HG02798 (cell line): ENCODE measurements around the gene AHRR.
A peak's percentile ranks its signal among the peaks of the same experiment; 100 is the strongest.
"Not testable (repeated sequence)": the region's sequence is repeated elsewhere in the genome, so short reads cannot be mapped to it uniquely, and the experiment has no call there.

ENCODE experiments used
- ATAC-seq: cut with Tn5 transposase; IDR thresholded peaks from one replicate; pipeline ENCODE4 v1.9.1; 2021; ENCODE audit warnings: mild to moderate bottlenecking; ENCODE audit not compliant: unreplicated experiment, poor library complexity

The AHRR gene

GRCh38 chr5:464843-465590, 143.5 kb downstream of the AHRR start:
- no peak for ATAC-seq

- ATAC-seq, result no peak
Observed at GRCh38 chr5:465591-466403, 144.3 kb downstream of the AHRR start.

- ATAC-seq, result no peak
Observed at GRCh38 chr5:466661-467310, 145.3 kb downstream of the AHRR start.

- no peak for ATAC-seq
Observed at GRCh38 chr5:468401-468800, 146.9 kb downstream of the AHRR start.

- ATAC-seq, result no peak
Observed at GRCh38 chr5:469752-470483, 148.4 kb downstream of the AHRR start.

- no peak for ATAC-seq
Observed at GRCh38 chr5:470961-471749, 149.6 kb downstream of the AHRR start.

- ATAC-seq, result no peak
Observed at GRCh38 chr5:471750-472058, 150.2 kb downstream of the AHRR start.

GRCh38 chr5:472076-472655, 150.7 kb downstream of the AHRR start:
- ATAC-seq, result peak; percentile 6

- peak; percentile 79 for ATAC-seq
Observed at GRCh38 chr5:472656-473550, 151.4 kb downstream of the AHRR start.

- ATAC-seq, result peak; percentile 22
Observed at GRCh38 chr5:473551-474192, 152.2 kb downstream of the AHRR start.

- ATAC-seq, result not testable (repeated sequence)
Observed at GRCh38 chr5:474232-474839, 152.8 kb downstream of the AHRR start.

GRCh38 chr5:474840-475661, 153.5 kb downstream of the AHRR start:
- ATAC-seq, result no peak

GRCh38 chr5:475704-476101, 154.2 kb downstream of the AHRR start:
- no peak for ATAC-seq

- no peak for ATAC-seq
Observed at GRCh38 chr5:476102-476813, 154.7 kb downstream of the AHRR start.

- ATAC-seq, result no peak
Observed at GRCh38 chr5:476814-477175, 155.3 kb downstream of the AHRR start.

GRCh38 chr5:477247-477646, 155.7 kb downstream of the AHRR start:
- no peak for ATAC-seq
